Natural killer cell (primary cell): ENCODE measurements around the gene MSI2. TPM values are rescaled to one million over a fixed set of nuclear protein-coding genes. Genes with fewer than 3 reads are reported as not detected.

ENCODE experiments used
- ATAC-seq, 3 donors: fragments of 150-1000 bp in 2 of 3; fragments of 200-7000 bp in 1 of 3; cut with Tn5 transposase; 1 replicate in 1 of 3; 2 replicates in 2 of 3; pipeline ENCODE4 v1.10.0; 2021; ENCODE audit warnings: mild to moderate bottlenecking in 2 of 3, moderate library complexity in 2 of 3
- DNase-seq, 2 donors: peaks; one replicate each; pipeline versions ENCODE4 v3.0.0 to v3.0.0-alpha.2; 2013 to 2021; ENCODE audit warnings: mixed read lengths in 1 of 2
- H3K27ac ChIP-seq: one replicate; pipeline ENCODE4 v1.5.1; 2013; ENCODE audit warnings: mild to moderate bottlenecking, low read length
- H3K27me3 ChIP-seq: one replicate; pipeline ENCODE4 v1.6.1; 2013; ENCODE audit warnings: low read length; ENCODE audit not compliant: control insufficient read depth, insufficient read depth
- H3K36me3 ChIP-seq: one replicate; pipeline ENCODE4 v1.6.1; 2013; ENCODE audit warnings: low read length; ENCODE audit not compliant: control insufficient read depth, insufficient read depth
- H3K4me1 ChIP-seq: one replicate; pipeline ENCODE4 v1.6.1; 2013; ENCODE audit warnings: low read length; ENCODE audit not compliant: control insufficient read depth, insufficient read depth
- H3K4me3 ChIP-seq: one replicate; pipeline ENCODE4 v1.5.1; 2013; ENCODE audit warnings: low read length
- H3K9me3 ChIP-seq: one replicate; pipeline ENCODE4 v1.6.1; 2013; ENCODE audit warnings: low read length; ENCODE audit not compliant: control insufficient read depth, insufficient read depth
- H3K27ac Mint-ChIP-seq, 2 donors: one replicate each; pipeline ENCODE4 v1.8.0; 2022; ENCODE audit warnings: mild to moderate bottlenecking in 2 of 2, mixed read lengths in 2 of 2, moderate library complexity in 1 of 2
- H3K27me3 Mint-ChIP-seq, 2 donors: one replicate each; pipeline ENCODE4 v1.8.0; 2022; ENCODE audit warnings: low read depth in 2 of 2, mixed read lengths in 2 of 2
- H3K36me3 Mint-ChIP-seq: one replicate; pipeline ENCODE4 v1.8.0; 2022; ENCODE audit warnings: mixed read lengths
- H3K4me1 Mint-ChIP-seq, 2 donors: one replicate each; pipeline ENCODE4 v1.8.0; 2022; ENCODE audit warnings: mixed read lengths in 2 of 2
- H3K4me3 Mint-ChIP-seq: one replicate; pipeline ENCODE4 v1.8.0; 2022; ENCODE audit warnings: mild to moderate bottlenecking, moderate library complexity, mixed read lengths
- H3K9me3 Mint-ChIP-seq, 2 donors: one replicate each; pipeline ENCODE4 v1.8.0; 2022; ENCODE audit warnings: mixed read lengths in 2 of 2
- WGBS: methylation state at CpG from one replicate; pipeline ENCODE4 v1.1.7; 2013; ENCODE audit warnings: missing lambda C conversion rate; ENCODE audit not compliant: insufficient coverage; 5-methylcytosine and 5-hydroxymethylcytosine counted together
- intact Hi-C: fragments of 100-400 bp; cut with micrococcal nuclease; formaldehyde crosslinking; loops from one replicate; pipeline ENCODE4 v1.14.2; 2022
- total RNA-seq, 4 donors: library from RNA; stranded (reverse); fragments of 120-200 nt in 1 of 4; gene quantifications; one replicate each; pipeline versions ENCODE4 v1.2.3 to v1.2.4, GENCODE V29; 2013 to 2022
- TF ChIP-seq, protein P1 (sequence below): fragments of 200-600 bp; IDR thresholded peaks from one replicate; pipeline ENCODE4 v1.8.0; 2022; ENCODE audit warnings: antibody characterized with exemption

Gene MSI2
- total RNA-seq, 3 donors from 2014 or later (not counting 1 experiment from before 2014, with no cell fraction given), result 95.5 to 145 (median 96.8) TPM

DNA sequence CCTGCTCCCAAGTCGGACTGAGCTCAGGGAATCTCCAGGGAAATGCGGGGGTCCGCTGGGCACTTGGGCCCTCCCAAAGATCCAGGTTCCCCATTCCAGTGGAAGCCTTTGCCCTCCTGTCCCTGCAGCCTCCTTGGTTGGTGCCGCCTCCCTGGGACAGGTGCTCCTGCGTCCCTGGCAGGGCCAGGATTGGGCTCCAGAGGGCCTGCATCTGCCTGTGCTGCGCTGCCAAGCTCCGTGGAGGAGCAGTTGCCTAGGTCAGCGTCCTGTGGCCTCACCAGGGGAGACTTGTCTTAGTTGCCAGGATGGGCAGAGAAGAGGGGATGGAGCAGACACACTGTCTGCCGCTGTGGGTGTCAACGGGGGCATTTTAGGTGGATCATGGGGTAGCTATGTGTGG is 67.1 kb downstream of the MSI2 start:
- DNase-seq, result no peak
- TF ChIP-seq, protein P1, sequence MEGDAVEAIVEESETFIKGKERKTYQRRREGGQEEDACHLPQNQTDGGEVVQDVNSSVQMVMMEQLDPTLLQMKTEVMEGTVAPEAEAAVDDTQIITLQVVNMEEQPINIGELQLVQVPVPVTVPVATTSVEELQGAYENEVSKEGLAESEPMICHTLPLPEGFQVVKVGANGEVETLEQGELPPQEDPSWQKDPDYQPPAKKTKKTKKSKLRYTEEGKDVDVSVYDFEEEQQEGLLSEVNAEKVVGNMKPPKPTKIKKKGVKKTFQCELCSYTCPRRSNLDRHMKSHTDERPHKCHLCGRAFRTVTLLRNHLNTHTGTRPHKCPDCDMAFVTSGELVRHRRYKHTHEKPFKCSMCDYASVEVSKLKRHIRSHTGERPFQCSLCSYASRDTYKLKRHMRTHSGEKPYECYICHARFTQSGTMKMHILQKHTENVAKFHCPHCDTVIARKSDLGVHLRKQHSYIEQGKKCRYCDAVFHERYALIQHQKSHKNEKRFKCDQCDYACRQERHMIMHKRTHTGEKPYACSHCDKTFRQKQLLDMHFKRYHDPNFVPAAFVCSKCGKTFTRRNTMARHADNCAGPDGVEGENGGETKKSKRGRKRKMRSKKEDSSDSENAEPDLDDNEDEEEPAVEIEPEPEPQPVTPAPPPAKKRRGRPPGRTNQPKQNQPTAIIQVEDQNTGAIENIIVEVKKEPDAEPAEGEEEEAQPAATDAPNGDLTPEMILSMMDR, result no peak
- intact Hi-C loops, result no loop called here
- no peak overlapping the region for H3K4me3 Mint-ChIP-seq
- H3K4me3 ChIP-seq, result no peak overlapping the region
- H3K27me3 ChIP-seq, result no peaks in the 10 kb centered on the region
- 95% methylated on average over 10 of the region's 10 CpGs for WGBS
- H3K4me1 ChIP-seq, result no peaks in the 10 kb centered on the region
- no peaks in the 10 kb centered on the region for H3K9me3 Mint-ChIP-seq
- H3K36me3 ChIP-seq, result no peaks in the 10 kb centered on the region
- no peak for ATAC-seq
- no peak overlapping the region for H3K27ac ChIP-seq
- no peaks in the 10 kb centered on the region for H3K27me3 Mint-ChIP-seq
- H3K4me1 Mint-ChIP-seq, result peaks cover 4 to 30% of the 10 kb centered on the region in 2 donors
- H3K9me3 ChIP-seq, result no peaks in the 10 kb centered on the region
- no peaks in the 10 kb centered on the region for H3K36me3 Mint-ChIP-seq
- H3K27ac Mint-ChIP-seq, result no peak overlapping the region

DNA sequence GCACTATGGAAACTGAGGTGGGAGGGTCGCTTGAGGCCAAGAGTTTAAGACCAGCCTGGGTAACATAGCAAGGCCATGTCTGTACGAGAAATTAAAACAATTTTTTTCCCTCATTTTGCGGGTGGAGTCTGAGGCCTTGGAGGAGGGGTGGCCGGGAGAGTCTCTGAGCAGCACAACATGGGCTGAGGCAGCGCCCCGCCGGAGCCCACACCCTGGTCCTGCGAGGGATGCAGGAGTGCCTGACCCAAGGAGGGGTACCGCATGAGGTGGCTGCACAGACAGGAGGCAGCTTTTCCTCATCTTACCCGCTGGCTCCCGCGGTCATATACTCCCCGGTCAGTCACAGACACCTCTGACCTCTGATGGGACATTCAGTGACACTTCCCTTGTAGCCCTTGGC is 67.7 kb downstream of the MSI2 start:
- TF ChIP-seq, protein P1, result no peak
- intact Hi-C loops, result no loop called here
- ATAC-seq (no peak), DNase-seq (no peak)
- Mint-ChIP-seq H3K27me3 (no peaks in the 10 kb centered on the region), H3K4me3 (no peak overlapping the region), H3K4me1 (peaks cover 4 to 35% of the 10 kb centered on the region in 2 donors), H3K36me3 (no peaks in the 10 kb centered on the region), H3K27ac (no peak overlapping the region), H3K9me3 (no peaks in the 10 kb centered on the region)
- 96% methylated on average over 13 of the region's 13 CpGs for WGBS
- Histone ChIP-seq H3K4me3 (no peak overlapping the region), H3K27me3 (no peaks in the 10 kb centered on the region), H3K4me1 (no peaks in the 10 kb centered on the region), H3K9me3 (no peaks in the 10 kb centered on the region), H3K36me3 (no peaks in the 10 kb centered on the region), H3K27ac (no peak overlapping the region)

DNA sequence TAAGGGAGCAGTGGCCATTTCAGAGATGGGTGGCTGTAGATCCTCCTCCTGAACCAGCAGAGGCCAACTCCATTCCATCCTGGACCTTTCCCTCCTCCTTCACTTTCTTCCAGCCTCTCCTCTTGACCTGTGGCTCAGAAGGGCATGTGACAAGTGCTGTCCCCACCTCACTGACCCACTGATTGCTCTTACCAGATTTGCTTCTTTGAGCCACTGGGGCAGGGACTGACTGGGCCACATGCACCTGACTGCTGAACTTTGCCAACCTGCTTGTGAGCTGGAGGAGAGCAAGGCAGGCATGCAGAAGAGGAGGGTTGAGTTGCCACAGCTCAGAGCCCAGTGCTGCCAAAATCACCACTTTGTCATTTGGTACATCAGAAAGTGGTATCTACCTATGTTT is 68.3 kb downstream of the MSI2 start:
- no peak overlapping the region for H3K4me3 Mint-ChIP-seq
- DNase-seq (no peak), ATAC-seq (no peak)
- intact Hi-C loops, result no loop called here
- TF ChIP-seq, protein P1, result no peak
- H3K4me1 Mint-ChIP-seq, result peaks cover 4 to 35% of the 10 kb centered on the region in 2 donors
- no peaks in the 10 kb centered on the region for H3K27me3 Mint-ChIP-seq
- H3K36me3 Mint-ChIP-seq, result no peaks in the 10 kb centered on the region
- no peak overlapping the region for H3K27ac Mint-ChIP-seq
- no peak overlapping the region for H3K4me3 ChIP-seq
- no peaks in the 10 kb centered on the region for H3K9me3 Mint-ChIP-seq
- no peaks in the 10 kb centered on the region for H3K9me3 ChIP-seq
- H3K4me1 ChIP-seq, result no peaks in the 10 kb centered on the region
- H3K36me3 ChIP-seq, result no peaks in the 10 kb centered on the region
- no peak overlapping the region for H3K27ac ChIP-seq
- H3K27me3 ChIP-seq, result no peaks in the 10 kb centered on the region

DNA sequence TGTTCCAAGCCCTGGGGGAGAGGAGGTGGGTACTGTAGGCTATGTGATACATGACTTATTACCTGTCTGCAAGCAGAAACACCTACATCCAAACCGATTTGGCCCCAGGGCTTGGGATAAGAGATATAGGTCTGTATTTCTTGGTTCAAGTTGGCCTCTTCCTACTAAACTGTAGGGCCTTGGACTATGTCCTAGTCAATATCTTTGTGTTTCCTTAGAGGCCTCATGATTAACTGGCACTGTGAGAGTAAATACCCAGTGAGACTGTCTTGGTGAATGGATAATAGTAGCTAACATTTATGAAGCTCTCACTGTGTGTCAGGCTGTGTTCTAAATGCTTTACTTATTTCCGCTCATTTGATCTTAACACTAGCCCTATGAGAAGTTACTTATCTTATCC is 70.0 kb downstream of the MSI2 start:
- no peaks in the 10 kb centered on the region for H3K36me3 Mint-ChIP-seq

More for the DNA sequence above, 70.0 kb downstream of the MSI2 start:
- DNase-seq, result no peak
- Histone ChIP-seq H3K4me3 (no peak overlapping the region), H3K4me1 (no peaks in the 10 kb centered on the region), H3K27ac (no peak overlapping the region), H3K9me3 (no peaks in the 10 kb centered on the region), H3K27me3 (no peaks in the 10 kb centered on the region), H3K36me3 (no peaks in the 10 kb centered on the region)
- Mint-ChIP-seq H3K4me1 (peaks cover 4 to 29% of the 10 kb centered on the region in 2 donors), H3K9me3 (no peaks in the 10 kb centered on the region), H3K4me3 (no peak overlapping the region), H3K27me3 (no peaks in the 10 kb centered on the region), H3K27ac (no peak overlapping the region)
- TF ChIP-seq, protein P1, result no peak
- WGBS, result 100% methylated on average over 1 of the region's 2 CpGs
- intact Hi-C loops, result no loop called here
- ATAC-seq, result no peak
